SU-DHL-6 (cell line): ENCODE data around the gene SCAPER.

Experiments used
- H2AFZ ChIP-seq: fragments of 200-600 bp; sonication (generic); 2 replicates; pipeline ENCODE4 v1.6.1; 2014; ENCODE audit warnings: low read depth, mild to moderate bottlenecking, moderate library complexity, mixed read lengths, antibody characterized with exemption, low read length; ENCODE audit not compliant: severe bottlenecking
- H3F3A ChIP-seq: fragments of 200-600 bp; shearing (Covaris generic); 2 replicates; pipeline ENCODE4 v1.6.0; 2016; ENCODE audit warnings: antibody characterized with exemption, mild to moderate bottlenecking; ENCODE audit not compliant: insufficient read depth
- H3K27ac ChIP-seq: fragments of 200-600 bp; sonication (generic); 2 replicates; pipeline ENCODE4 v1.5.1; 2016; ENCODE audit warnings: low read depth, mild to moderate bottlenecking, low read length, moderate library complexity, mixed read lengths
- H3K27me3 ChIP-seq: fragments of 200-600 bp; sonication (generic), shearing (Covaris generic); 2 replicates; pipeline ENCODE4 v1.6.0; 2014; ENCODE audit warnings: mild to moderate bottlenecking, low read length
- H3K36me3 ChIP-seq: fragments of 200-600 bp; sonication (generic); 2 replicates; pipeline ENCODE4 v1.6.1; 2014; ENCODE audit warnings: mild to moderate bottlenecking, low read length, mixed read lengths
- H3K4me2 ChIP-seq: fragments of 300-600, 200-600 bp; shearing (Covaris generic), sonication (generic); 2 replicates; pipeline ENCODE4 v1.6.0; 2014; ENCODE audit warnings: low read length, low read depth, mild to moderate bottlenecking; ENCODE audit not compliant: poor library complexity, severe bottlenecking
- H3K4me3 ChIP-seq: fragments of 200-600 bp; sonication (generic); 2 replicates; pipeline ENCODE4 v1.5.1; 2014; ENCODE audit warnings: antibody characterized with exemption, low read length, mild to moderate bottlenecking, mixed read lengths; ENCODE audit not compliant: insufficient read depth, poor library complexity, severe bottlenecking
- H3K79me2 ChIP-seq: fragments of 200-600 bp; sonication (generic); 2 replicates; pipeline ENCODE4 v1.6.1; 2014; ENCODE audit warnings: mild to moderate bottlenecking, low read length, moderate library complexity; ENCODE audit not compliant: insufficient read depth
- H3K9ac ChIP-seq: fragments of 200-600 bp; sonication (generic); 2 replicates; pipeline ENCODE4 v1.7.0; 2014; ENCODE audit warnings: mild to moderate bottlenecking, low read length
- H3K9me2 ChIP-seq: fragments of 200-600 bp; sonication (generic); replicated peaks from 2 replicates; pipeline ENCODE4 v1.6.1; 2014; ENCODE audit warnings: low read length; ENCODE audit not compliant: insufficient read depth
- H3K9me3 ChIP-seq: fragments of 200-600 bp; sonication (generic); 2 replicates; pipeline ENCODE4 v1.6.1; 2014; ENCODE audit warnings: low read length, mixed read lengths; ENCODE audit not compliant: insufficient read depth
- H4K20me1 ChIP-seq: fragments of 200-600 bp; sonication (generic); 2 replicates; pipeline ENCODE4 v1.6.1; 2014; ENCODE audit warnings: low read depth, mild to moderate bottlenecking, antibody characterized with exemption, low read length, moderate library complexity, mixed read lengths
- CTCF ChIP-seq: fragments of 200-600 bp; sonication (generic); IDR thresholded peaks from one replicate; pipeline ENCODE4 v1.5.1; 2017; ENCODE audit warnings: antibody characterized with exemption, mild to moderate bottlenecking, low read length, moderate library complexity; ENCODE audit not compliant: insufficient read depth, poor library complexity, severe bottlenecking
- EZH2phosphoT487 ChIP-seq: fragments of 200-600 bp; sonication (generic), shearing (Covaris generic); conservative IDR thresholded peaks from 2 replicates; pipeline ENCODE4 v1.6.1; 2018; ENCODE audit warnings: mild to moderate bottlenecking, antibody characterized with exemption, low read length, moderate library complexity, mixed read lengths

SCAPER gene

GRCh38 chr15:76368122-76368621 is 537.0 kb downstream of the SCAPER start:
- Histone ChIP-seq H3K36me3 (no peaks in the 10 kb centered on the region), H3F3A (no peaks in the 10 kb centered on the region), H3K4me3 (no peak overlapping the region), H3K9me3 (no peaks in the 10 kb centered on the region), H3K9ac (no peak overlapping the region), H3K9me2 (no peaks in the 10 kb centered on the region), H3K4me2 (no peak overlapping the region), H3K27me3 (no peaks in the 10 kb centered on the region), H4K20me1 (no peaks in the 10 kb centered on the region), H3K27ac (no peak overlapping the region), H3K79me2 (no peaks in the 10 kb centered on the region), H2AFZ (no peak overlapping the region)
- TF ChIP-seq CTCF: no peak
- TF ChIP-seq EZH2phosphoT487: no peak

GRCh38 chr15:76366714-76367113 is 538.4 kb downstream of the SCAPER start:
- no peak overlapping the region for H3K4me2 ChIP-seq
- H3K27ac ChIP-seq: no peak overlapping the region
- H3K79me2 ChIP-seq: no peaks in the 10 kb centered on the region
- no peaks in the 10 kb centered on the region for H3F3A ChIP-seq
- H3K9ac ChIP-seq: no peak overlapping the region
- no peak overlapping the region for H2AFZ ChIP-seq
- TF ChIP-seq EZH2phosphoT487 (no peak), CTCF (no peak)
- H3K9me2 ChIP-seq: no peaks in the 10 kb centered on the region
- H4K20me1 ChIP-seq: no peaks in the 10 kb centered on the region
- no peaks in the 10 kb centered on the region for H3K9me3 ChIP-seq
- H3K27me3 ChIP-seq: no peaks in the 10 kb centered on the region
- H3K4me3 ChIP-seq: no peak overlapping the region
- H3K36me3 ChIP-seq: no peaks in the 10 kb centered on the region

- Histone ChIP-seq H3K27ac (no peak overlapping the region), H3F3A (no peaks in the 10 kb centered on the region), H3K36me3 (no peaks in the 10 kb centered on the region), H2AFZ (no peak overlapping the region), H3K9me3 (no peaks in the 10 kb centered on the region), H3K79me2 (no peaks in the 10 kb centered on the region), H3K4me2 (no peak overlapping the region), H4K20me1 (no peaks in the 10 kb centered on the region), H3K9ac (no peak overlapping the region), H3K9me2 (no peaks in the 10 kb centered on the region), H3K4me3 (no peak overlapping the region), H3K27me3 (no peaks in the 10 kb centered on the region)
- TF ChIP-seq EZH2phosphoT487: no peak
- TF ChIP-seq CTCF: no peak
These were observed 541.9 kb downstream of the SCAPER start for GRCh38 chr15:76363251-76363650.
